Left renal cortex interstitium (tissue), 4 donors: ENCODE data around the gene GJB3. TPM values are rescaled to one million over a fixed set of nuclear protein-coding genes. Genes with fewer than 3 reads are reported as not detected.
"Not testable (repeated sequence)": the region's sequence is repeated elsewhere in the genome, so short reads cannot be mapped to it uniquely, and the experiment has no call there.

Experiments used
- DNase-seq, 4 donors: peaks; one replicate each; pipeline ENCODE4 v3.0.0-alpha.2; 2013; ENCODE audit warnings: low read depth in 4 of 4, low spot score in 2 of 4, missing footprints in 1 of 4
- polyA plus RNA-seq, 4 donors: library from polyadenylated mRNA; unstranded; fragments of 120-200 nt; gene quantifications; one replicate each; pipeline ENCODE4 v1.2.1, GENCODE V29; 2013; ENCODE audit not compliant: insufficient read length in 4 of 4

The GJB3 gene
- polyA plus RNA-seq, 4 donors = 0.11 to 0.42 (median 0.16) TPM

DNA sequence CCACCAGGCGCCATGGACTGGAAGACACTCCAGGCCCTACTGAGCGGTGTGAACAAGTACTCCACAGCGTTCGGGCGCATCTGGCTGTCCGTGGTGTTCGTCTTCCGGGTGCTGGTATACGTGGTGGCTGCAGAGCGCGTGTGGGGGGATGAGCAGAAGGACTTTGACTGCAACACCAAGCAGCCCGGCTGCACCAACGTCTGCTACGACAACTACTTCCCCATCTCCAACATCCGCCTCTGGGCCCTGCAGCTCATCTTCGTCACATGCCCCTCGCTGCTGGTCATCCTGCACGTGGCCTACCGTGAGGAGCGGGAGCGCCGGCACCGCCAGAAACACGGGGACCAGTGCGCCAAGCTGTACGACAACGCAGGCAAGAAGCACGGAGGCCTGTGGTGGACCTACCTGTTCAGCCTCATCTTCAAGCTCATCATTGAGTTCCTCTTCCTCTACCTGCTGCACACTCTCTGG, 3.8 kb downstream of the GJB3 start:
- no peak for DNase-seq

DNA sequence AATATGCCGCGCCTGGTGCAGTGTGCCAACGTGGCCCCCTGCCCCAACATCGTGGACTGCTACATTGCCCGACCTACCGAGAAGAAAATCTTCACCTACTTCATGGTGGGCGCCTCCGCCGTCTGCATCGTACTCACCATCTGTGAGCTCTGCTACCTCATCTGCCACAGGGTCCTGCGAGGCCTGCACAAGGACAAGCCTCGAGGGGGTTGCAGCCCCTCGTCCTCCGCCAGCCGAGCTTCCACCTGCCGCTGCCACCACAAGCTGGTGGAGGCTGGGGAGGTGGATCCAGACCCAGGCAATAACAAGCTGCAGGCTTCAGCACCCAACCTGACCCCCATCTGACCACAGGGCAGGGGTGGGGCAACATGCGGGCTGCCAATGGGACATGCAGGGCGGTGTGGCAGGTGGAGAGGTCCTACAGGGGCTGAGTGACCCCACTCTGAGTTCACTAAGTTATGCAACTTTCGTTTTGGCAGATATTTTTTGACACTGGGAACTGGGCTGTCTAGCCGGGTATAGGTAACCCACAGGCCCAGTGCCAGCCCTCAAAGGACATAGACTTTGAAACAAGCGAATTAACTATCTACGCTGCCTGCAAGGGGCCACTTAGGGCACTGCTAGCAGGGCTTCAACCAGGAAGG, 4.3 kb downstream of the GJB3 start:
- DNase-seq = no peak

DNA sequence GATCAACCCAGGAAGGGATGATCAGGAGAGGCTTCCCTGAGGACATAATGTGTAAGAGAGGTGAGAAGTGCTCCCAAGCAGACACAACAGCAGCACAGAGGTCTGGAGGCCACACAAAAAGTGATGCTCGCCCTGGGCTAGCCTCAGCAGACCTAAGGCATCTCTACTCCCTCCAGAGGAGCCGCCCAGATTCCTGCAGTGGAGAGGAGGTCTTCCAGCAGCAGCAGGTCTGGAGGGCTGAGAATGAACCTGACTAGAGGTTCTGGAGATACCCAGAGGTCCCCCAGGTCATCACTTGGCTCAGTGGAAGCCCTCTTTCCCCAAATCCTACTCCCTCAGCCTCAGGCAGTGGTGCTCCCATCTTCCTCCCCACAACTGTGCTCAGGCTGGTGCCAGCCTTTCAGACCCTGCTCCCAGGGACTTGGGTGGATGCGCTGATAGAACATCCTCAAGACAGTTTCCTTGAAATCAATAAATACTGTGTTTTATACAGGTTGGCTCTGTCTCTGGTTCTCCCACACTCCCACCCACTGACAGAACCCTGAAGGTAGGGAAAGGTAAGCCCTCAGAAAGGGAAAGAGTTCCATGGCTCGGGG, 5.0 kb downstream of the GJB3 start:
- DNase-seq = no peak

DNA sequence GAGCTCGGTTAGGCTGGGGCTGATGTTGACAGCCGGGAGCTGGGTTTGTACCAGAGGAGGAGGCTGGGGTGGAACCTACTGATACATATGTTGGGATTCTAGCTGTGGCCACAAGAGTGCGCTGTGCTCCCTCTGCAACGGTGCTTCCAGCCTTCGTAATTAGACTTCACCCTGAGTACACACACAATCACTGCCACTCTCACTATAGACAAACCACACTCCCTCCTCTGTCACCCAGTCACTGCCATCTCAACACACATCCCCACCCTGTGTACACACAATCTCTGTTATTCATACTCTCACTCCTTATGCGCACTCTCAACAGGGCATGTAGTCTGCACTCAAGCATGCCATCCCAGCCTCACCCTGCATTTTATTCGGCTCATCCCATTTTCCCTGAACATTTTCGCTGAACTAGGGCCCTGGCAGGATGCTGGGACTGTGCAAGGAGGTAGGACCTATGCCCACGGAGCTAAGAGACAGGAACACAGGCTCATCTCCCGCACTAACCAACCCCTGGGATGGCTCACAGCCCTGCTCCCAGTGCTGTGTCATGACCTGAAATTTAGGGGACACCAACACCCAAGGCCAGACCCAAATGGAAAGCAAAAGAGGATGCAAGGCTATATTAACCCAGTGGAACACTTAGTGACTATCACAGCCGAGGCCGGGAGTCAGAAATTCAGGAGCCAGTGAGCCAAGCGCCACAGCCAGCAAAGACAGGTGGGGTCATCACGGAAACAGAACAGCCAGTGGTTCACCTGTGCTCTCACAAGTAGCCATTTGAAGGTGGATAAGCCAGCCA, 5.7 kb downstream of the GJB3 start:
- DNase-seq = peak; percentile 25 to 52 (median 30)

DNA sequence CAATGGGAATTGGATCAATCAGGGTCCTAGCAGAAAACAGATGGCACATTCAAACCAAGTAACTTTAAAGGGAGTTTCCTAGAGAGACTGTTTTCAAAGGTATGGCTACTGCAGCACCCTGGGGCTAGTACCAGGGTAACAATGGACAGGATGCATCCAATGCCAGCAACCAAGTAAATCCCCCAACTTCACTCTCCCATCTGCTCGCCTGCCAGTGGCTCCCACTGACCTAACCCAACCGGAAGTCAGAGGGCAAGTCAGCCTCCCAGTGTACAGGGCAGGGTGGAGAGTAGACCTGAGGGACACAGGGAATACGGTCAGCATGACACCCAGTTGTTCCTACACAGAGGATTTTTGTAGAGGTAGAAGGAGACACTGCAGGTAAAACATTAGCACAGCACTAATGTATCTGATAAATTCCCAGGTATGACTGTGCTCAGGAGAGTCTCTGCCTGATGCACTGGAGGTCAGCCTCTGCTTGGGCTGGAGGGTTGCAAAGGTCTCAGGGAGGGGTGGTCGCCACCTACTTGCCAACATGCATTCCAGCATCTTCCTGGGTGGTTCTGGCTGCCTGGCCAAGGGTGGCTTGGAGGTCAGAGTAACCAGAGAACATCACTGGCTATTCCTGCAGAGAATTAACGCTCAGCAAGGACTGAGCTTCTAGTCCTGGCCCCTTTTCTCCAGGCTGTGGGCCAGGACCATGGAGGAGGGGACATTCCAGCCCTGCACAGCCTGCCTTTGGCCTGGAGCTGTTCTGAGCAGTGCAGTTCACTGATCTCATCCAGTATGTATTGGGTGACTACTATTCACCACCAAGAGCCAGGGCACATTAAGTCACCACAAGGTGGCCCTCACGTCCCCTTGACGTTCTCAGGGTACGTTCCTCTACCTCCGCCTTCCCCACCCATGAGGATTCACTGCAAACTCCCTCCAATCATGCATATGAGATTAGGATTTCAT, 6.7 kb downstream of the GJB3 start:
- no peak for DNase-seq

DNA sequence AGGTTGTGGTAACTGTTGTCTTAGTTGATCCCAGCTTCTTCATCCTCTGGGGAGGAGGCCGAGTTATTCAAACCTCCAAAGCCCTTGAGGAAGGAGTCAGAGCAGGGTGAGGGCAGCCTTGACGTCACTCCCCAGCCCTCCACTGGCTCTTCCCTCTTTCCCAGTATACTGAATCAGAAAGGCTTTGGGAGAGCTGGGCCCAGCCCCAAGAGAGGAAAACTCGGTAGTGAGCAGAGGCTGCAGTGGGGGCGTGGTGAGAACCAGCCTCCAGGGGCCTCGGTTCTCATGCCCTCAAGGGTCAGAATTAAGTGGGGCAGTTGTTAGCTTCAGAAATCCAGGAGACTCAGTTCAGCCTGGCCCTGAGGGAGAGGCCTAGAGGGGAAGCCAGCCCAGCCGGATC, 10.0 kb downstream of the GJB3 start:
- no peak for DNase-seq

DNA sequence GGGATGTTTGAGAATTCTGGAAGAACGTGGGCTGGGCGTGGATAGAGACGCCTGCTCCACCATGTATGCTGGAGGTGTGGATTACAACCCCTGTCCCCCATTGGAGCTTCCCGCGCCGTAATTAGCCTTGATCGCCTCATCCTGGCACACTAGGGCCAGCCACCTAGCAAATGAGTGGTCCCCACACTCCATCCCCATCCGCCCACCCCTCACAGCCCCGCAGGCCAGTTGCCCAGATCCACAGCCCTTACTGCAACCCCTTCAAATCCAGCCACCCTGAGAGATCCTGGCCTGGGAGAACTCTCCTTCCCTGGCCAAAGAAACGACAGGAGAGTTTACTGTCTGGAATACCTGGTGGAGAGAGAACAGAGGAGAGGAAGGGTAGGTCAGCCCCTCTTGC, 11.4 kb downstream of the GJB3 start:
- no peak for DNase-seq

DNA sequence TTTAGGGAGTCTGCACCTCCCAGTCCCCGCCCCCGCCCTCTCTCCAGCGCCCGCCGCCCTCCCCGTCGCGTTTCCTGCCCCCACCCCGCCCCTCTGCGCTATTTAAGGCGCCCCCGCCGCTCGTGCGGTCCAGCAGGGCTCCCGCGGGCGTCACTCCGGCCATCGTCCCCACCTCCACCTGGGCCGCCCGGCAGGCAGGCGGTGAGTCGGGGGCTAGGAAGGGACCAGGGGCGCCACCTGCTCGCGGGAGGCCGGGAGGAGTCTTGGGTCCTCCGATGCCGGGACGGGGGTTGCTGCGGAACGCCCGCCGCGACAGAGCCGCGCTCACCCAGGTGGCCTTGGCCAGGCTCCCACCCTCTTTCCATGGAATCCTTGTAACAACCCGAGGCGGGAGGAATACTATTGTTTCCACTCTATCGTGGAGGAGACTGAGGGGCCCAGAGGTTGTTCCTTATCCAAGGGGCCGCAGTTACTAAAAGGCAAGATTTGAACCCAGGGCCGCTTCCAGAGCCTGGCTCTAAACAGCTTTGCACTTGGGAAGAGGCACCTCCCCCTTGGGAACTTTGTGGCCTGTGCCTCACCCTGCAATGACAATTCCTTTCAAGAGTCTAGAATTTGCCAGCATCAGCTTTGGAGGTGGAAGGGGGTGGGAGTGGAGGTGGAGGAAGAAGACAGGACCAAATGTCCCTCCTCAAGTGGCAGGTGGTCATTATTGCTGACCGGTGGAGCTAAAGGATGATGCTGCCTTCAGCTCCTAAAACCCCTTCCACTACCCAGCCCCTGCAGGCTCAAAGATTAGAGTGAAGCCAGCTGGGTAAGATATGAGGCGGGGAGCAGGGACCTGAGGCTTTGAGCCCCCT, 12.1 kb downstream of the GJB3 start, which contains the start of gene GJA4:
Gene GJA4 (plus strand): TSS at position 132 of the 860 bp plus-strand sequence. CDS start 1,215 bp downstream, outside the sequence.
- DNase-seq = no peak

DNA sequence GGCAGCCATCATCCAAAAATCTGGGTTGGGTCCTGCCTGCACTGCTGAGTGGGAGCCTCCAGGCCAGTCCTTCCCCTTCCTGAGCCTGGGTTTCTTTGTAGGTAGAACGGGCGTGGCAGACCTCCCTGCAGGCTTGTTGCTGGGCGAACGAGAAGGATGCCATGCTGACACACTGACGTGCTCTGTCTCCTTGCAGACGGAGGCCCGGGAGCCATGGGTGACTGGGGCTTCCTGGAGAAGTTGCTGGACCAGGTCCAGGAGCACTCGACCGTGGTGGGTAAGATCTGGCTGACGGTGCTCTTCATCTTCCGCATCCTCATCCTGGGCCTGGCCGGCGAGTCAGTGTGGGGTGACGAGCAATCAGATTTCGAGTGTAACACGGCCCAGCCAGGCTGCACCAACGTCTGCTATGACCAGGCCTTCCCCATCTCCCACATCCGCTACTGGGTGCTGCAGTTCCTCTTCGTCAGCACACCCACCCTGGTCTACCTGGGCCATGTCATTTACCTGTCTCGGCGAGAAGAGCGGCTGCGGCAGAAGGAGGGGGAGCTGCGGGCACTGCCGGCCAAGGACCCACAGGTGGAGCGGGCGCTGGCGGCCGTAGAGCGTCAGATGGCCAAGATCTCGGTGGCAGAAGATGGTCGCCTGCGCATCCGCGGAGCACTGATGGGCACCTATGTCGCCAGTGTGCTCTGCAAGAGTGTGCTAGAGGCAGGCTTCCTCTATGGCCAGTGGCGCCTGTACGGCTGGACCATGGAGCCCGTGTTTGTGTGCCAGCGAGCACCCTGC, 13.2 kb downstream of the GJB3 start:
- no peak for DNase-seq

DNA sequence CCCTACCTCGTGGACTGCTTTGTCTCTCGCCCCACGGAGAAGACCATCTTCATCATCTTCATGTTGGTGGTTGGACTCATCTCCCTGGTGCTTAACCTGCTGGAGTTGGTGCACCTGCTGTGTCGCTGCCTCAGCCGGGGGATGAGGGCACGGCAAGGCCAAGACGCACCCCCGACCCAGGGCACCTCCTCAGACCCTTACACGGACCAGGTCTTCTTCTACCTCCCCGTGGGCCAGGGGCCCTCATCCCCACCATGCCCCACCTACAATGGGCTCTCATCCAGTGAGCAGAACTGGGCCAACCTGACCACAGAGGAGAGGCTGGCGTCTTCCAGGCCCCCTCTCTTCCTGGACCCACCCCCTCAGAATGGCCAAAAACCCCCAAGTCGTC, 13.8 kb downstream of the GJB3 start:
- no peak for DNase-seq

DNA sequence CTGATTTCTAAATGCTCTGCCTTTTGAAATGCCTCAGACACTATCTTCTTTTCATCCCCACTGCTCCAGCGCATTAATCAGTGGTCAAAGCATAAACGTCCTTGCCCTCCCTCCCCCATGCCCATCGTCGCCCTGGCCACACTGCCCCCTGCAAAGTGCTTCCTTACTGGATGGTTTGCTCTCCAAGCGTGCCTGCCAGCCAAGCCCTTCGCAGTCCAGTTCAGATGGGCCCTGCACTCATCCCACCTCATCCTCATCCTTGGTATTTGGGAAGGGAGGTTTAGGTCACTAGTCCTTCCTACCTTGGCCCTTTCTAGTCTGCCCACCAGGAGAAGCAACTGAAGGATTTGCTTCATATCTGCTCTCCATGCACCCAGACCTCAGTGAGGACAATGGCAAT, 14.9 kb downstream of the GJB3 start:
- no peak for DNase-seq

DNA sequence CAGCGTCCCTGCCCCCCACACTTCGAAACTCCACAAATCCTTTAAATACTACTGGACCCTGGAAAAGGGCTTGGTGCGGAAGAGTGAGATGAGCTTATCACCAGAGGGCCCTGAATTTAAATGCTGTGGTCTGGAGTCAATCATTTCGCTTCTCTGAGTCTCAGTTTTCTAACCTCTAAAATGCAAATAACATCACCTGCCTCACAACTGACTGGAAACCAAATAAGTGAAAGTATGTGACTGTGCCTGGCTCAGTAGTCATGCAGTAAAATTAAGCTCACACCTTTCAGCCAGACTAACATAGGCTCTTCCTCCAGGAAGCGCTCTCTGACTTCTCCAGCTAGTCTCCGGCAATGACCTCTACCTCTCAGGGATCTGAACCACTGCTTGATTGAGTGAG, 16.0 kb downstream of the GJB3 start:
- DNase-seq = no peak

DNA sequence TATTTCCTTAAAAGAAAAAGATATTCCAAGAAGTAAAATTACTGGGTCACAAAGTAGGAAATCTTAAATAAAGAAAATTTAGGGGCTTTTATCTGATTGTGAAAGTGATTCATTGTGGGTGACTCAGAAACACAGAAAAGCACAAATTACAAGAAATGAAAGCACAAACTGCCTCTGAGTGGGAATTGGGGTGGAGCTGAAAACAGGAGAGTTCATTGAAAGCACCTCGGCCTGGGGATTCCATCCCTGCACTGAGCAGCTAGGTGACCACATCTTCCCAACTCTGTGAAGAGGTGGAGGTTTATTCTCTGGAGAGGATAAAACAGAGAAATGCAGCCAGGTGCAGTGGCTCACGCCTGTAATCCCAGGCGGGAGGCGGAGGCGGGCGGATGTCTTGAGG, 19.2 kb downstream of the GJB3 start:
- no peak for DNase-seq

DNA sequence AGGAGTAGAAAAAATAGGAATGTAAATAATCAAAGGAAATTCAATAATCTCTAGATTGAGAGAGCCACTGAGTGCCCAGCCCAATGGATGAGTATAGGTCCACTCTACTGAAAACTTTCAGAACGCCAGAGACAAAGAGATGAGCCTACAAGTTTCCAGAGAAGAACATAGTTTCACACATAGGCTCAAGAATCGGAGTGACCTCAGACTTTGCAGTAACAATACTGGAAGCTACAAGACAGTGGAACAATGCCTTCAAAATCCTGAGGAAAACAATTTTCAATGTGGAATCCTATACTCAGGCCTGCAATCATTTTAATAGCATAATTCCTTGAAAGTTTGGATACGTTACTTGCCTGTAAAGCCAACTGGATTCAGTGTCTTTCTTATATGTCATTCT, 22.8 kb downstream of the GJB3 start:
- no peak for DNase-seq

DNA sequence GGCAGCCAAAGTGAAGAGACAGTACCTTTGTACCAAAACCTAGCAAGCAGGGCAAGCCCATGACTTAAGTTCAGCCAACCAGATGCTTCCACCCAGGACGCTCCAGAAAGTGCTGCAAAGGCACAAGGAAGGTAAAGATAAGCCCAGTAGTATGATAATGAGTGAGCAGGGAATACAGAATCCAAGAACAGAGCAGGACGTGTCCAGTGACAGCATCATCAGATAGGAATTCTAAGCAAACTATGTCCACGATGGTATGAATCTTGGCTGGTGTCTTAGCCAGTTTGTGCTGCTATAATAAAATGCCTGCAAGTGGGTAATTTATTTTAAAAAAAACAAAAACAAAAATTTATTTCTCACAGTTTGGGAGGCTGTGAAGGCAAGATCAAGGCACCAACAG, 25.4 kb downstream of the GJB3 start:
- no peak for DNase-seq

DNA sequence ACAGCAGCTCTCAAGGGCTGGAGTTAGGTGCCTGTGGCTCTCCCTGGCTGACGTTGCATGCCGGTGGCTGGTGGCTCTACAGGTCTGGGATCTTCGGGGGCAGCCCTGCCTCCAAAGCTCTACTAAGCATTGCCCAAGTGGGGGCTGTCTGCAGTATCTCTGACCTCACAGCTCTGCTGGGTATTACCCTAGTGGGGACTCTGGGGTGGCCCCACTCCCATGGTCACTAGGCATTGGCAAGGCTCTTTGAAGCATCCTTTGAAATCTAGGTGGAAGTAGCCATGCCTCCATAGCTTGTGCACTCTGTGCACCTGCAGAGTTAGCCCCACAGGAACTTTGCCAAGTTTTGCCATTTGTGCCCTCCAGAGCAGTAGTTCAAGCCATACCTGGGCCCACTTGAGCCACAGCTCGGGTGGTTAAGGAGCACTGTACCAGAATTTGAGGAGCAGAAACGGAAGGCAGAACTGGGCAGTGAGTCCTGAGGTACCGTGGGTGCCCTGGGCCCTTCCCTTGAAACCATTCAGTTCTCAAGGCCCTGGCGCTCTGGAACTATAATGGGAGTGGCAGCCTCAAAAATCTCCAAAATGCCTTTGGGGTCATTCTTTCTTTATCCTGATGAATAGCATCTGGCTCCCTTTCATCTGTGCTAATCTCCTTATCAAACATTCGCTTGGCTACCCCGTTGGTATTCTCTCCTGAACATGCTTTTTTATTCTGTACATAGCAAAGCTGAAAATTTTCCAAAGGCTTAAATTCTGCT, 27.2 kb downstream of the GJB3 start:
- DNase-seq = no peak

DNA sequence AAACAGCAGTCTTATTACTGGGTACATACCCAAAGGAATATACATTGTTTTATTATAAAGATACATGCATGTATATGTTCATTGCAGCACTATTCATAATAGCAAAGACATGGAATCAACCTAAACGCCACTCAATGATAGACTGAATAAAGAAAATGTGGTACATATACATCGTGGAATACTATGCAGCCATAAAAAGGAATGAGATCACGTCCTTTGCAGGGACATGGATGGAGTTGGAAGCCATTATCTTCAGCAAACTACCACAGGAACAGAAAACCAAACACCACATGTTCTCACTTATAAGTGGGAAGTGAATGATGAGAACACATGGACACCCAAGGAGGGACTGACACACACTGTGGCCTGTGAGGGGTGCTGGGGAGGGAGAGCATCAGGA, 29.8 kb downstream of the GJB3 start:
- not testable (repeated sequence) for DNase-seq

DNA sequence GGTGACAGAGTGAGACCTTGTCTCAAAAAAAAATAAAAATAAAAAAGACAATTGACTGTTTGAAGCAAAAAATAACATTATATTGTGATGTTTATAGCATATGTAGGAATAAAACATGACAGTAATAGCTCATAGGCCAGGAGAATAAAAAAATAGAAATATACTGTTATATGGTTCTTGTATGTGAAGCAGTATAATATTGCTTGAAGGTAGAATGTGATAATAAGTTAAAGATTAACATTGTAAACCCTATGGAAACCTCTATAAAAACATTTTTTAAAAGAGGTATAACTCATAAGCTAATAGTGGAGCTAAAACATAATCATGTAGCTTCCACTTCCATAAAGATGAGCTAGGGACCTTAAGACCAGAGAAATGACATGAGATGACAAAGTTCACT, 35.3 kb downstream of the GJB3 start:
- no peak for DNase-seq
